Mammary epithelial cell (primary cell): Measurements from ENCODE around the gene MSS51.

Source experiments
- EZH2 ChIP-seq: IDR thresholded peaks from 2 replicates; pipeline ENCODE4 v1.6.1; 2012; ENCODE audit warnings: low read length, inconsistent platforms, borderline replicate concordance
- TF ChIP-seq, protein P1 (sequence below), 2 donors: IDR thresholded peaks in 1 of 2; conservative IDR thresholded peaks in 1 of 2; 2 replicates each; pipeline ENCODE4 v1.5.1; 2011 to 2012; ENCODE audit warnings: inconsistent platforms in 2 of 2, low read length in 2 of 2, mild to moderate bottlenecking in 2 of 2, control low read depth in 1 of 2, low read depth in 1 of 2; ENCODE audit not compliant: insufficient read depth in 1 of 2; ENCODE audit errors: extremely low read depth in 1 of 2

DNA sequence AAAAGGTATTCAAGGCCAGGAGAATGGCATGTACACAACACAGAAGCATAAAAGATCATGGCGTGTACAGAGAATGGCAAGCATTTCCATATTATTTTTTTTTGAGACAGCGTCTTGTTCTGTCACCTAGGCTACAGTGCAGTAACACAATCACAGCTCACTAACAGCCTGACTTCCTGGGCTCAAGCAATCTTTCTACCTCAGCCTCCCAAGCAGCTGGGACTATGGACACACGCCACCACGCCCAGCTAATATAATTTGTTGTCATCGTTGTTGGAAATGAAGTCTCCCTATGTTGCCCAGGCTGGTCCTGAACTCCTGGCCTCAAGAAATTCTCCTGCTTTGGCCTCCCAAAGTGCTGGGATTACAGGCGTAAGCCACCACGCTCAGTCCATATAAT lies 46.8 kb downstream of the MSS51 start:
- TF ChIP-seq, protein P1, sequence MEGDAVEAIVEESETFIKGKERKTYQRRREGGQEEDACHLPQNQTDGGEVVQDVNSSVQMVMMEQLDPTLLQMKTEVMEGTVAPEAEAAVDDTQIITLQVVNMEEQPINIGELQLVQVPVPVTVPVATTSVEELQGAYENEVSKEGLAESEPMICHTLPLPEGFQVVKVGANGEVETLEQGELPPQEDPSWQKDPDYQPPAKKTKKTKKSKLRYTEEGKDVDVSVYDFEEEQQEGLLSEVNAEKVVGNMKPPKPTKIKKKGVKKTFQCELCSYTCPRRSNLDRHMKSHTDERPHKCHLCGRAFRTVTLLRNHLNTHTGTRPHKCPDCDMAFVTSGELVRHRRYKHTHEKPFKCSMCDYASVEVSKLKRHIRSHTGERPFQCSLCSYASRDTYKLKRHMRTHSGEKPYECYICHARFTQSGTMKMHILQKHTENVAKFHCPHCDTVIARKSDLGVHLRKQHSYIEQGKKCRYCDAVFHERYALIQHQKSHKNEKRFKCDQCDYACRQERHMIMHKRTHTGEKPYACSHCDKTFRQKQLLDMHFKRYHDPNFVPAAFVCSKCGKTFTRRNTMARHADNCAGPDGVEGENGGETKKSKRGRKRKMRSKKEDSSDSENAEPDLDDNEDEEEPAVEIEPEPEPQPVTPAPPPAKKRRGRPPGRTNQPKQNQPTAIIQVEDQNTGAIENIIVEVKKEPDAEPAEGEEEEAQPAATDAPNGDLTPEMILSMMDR (conservative IDR thresholded peaks at IDR 0.05 in 1 of 2, IDR thresholded peaks at IDR 0.05 in 1 of 2; ENCODE audit: extremely low read depth in 1 of 2, insufficient read depth in 1 of 2, low read depth in 1 of 2, low read length in 2 of 2): no peak
- TF ChIP-seq EZH2: no peak
